GM15510 (cell line): ENCODE results near the gene ALG5.

Experiments used
- POLR2A ChIP-seq: IDR thresholded peaks from 3 replicates; pipeline ENCODE4 v1.6.1; 2011; ENCODE audit warnings: borderline replicate concordance; ENCODE audit not compliant: insufficient read length; ENCODE audit errors: extremely low read depth

ALG5 gene

GRCh38 chr13:36950330-36950729 lies 48.8 kb downstream of the ALG5 start:
- TF ChIP-seq POLR2A, result no peak

- TF ChIP-seq POLR2A, result no peak
These were observed 54.1 kb downstream of the ALG5 start for GRCh38 chr13:36945078-36945477.

DNA sequence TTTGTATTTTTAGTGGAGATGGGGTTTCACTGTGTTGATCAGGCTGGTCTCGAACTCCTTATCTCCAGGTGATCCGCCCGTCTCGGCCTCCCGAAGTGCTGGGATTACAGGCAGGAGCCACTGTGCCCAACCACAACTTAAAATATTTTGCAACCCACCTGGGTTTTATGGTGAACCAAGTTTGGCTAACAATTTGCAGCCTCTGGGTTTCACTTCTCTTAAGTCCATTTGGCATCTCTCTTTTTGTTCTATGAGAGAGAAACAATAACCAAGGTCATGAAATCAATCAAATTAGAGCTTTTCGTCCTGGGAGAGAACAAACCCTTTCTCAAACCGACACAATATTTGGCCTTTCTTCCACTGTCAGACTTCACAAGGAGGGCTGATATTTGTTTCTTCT lies 73.5 kb downstream of the ALG5 start:
- no peak for TF ChIP-seq POLR2A

GRCh38 chr13:36924001-36924400 lies 75.1 kb downstream of the ALG5 start:
- no peak for TF ChIP-seq POLR2A

- no peak for TF ChIP-seq POLR2A
These were observed 77.4 kb downstream of the ALG5 start for GRCh38 chr13:36921631-36922301.

DNA sequence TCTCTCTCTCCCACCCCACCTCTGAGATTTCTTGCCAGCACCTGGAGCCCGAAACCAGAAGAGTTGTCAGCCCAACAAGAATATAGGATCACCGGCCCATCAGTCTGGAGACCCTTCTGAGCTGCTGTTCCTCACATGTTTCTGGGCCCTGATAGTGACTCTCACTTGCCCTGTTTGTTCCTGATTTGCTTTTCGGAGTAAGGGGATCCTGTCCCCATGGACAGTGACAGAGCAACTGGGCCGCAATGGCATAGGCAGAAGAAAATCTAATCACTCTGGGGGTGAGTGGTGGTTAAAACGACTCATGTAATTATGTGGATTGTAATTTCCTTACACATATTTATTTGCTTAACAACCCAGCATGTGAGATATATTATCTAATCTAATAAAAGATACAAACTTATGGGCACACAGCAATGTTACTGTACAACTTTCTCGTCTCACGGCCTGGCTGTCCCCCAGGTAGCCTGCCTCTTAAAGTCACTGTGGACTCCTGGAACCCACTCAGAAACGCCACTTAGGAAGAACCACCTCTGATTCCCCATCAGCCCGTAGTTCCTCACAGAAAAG lies 78.4 kb downstream of the ALG5 start:
- no peak for TF ChIP-seq POLR2A

GRCh38 chr13:36919833-36920615 lies 79.1 kb downstream of the ALG5 start, which contains the start of gene SMAD9:
SMAD9 (minus strand) TSS chr13:36920238; CDS start chr13:36879689, 40,549 bp downstream.
- no peak for TF ChIP-seq POLR2A

DNA sequence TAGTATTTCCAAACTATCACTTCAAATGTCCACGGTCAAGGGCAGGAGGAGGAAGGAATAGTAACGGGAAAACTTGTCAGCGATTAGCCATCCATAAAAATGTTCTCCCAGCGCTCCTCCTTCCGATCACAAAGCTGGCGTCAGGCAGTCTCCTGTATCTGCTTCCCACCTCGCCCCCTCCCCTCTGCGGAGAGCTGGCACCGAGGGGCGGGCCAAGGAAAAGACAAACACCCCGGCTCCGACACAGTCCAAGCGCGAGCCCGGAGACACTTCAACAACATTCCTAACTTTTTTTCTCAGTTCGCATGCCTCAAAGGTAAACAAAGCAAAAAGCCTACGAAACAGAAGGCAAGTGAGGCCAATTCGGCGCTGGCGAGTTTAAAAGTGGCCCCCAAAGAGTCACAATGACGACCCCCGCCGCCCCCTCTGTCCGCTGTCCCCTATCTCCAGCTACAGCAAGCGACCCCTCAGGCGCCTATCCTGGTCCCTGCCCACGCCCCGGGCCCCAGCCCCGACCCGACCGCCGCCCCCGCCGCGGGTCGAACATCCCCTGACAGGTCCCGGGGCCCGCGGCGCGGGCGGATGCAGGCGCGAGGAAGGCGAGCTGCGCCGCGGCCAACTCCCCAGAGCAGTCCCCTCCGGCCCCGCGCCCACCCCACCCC lies 79.8 kb downstream of the ALG5 start:
- no peak for TF ChIP-seq POLR2A

DNA sequence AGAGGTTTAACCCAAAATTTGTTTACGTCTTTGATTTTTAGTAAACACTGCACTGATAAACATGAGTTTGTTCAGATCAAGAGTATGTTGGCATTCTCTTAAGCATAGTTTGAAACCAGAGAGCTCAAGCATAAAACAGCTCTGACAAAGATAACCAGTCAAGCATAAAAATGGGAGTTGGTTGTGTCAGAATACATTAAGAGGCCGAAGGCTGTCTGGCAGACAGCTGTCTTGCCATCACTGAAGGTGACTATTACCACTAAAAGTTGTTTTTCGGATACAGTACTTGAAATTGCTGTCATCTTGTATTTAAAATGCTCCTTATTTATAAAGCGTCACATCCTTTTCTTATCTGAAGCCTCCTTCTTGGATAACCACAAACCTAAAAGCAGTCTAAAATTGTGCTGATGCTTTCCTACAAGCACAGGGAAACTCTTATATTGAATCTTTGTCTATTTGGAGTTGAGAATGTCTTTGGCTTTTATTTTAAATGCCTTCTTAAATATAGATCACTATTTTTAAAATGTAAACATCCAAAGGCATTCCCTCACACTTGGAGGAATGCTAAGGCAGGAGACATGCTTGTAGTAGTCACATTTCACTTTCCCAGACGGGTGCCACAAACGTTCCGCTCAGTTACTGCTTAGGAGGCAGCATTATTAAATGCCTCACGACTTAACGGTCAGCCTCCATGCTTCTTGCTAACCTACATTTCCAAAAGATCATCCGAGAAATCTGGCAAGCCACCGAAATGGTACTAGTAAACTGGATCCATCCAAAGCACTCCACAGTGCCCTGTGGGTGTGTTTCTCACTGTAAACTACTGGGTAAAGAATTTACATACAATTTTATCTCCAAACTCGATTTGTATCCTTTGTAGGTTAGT lies 80.7 kb downstream of the ALG5 start:
- no peak for TF ChIP-seq POLR2A

DNA sequence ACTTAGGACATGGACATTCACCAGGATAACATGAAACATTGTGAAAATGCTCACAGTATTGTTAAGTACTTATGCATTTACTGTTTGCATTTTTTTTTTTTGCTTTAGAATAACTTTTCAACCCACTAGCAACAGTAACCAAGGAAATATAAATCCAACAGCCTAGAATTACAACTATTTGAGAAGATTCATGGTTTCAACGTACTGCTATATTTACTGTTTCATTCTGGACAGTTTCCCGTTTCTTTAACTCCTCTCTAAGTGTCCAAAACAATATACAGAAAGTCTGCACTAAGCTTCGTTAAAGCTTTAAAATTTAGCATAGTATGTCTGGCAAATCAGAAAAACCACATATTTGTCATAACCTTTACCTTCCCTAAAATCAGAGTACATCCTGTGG lies 81.8 kb downstream of the ALG5 start:
- TF ChIP-seq POLR2A, result no peak

- TF ChIP-seq POLR2A, result no peak
These were observed 83.1 kb downstream of the ALG5 start for GRCh38 chr13:36915896-36916640.

DNA sequence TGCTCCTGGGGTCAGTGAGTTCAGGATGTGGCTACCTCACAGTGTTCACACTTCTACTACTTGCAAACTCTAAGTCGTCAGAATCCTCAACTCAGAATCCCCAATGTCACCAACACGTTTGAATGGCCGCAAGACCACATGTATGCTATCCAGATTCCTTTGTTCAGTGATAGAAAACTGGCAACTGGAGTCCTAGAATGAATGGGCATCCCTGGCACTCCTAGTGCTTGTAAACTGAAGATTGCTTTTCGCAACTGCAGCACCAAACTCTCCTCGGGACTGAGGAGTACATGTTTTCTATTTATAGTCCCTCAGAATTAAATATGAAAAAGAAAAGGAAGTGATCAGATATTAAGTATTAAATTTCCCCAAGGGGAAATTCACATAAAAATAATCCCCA lies 84.0 kb downstream of the ALG5 start:
- TF ChIP-seq POLR2A, result no peak

DNA sequence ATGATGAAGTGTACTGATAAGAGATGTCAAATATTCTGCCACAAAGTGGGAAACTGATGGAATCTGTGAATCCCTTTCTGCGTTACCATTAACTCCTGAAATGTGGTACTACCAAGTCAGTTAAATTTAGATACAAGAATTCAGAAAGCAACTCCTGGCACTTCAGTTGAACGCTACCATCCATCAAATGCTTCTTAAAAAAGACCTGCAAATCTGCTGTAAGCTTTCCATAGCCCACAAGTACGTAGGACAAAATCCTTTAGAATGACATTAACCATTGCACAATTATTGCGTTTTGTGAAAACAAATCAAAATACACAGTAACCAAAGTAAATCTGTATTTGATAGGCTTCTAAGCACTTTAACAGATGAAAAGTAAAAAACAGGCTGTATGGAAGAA lies 84.5 kb downstream of the ALG5 start:
- TF ChIP-seq POLR2A, result no peak

DNA sequence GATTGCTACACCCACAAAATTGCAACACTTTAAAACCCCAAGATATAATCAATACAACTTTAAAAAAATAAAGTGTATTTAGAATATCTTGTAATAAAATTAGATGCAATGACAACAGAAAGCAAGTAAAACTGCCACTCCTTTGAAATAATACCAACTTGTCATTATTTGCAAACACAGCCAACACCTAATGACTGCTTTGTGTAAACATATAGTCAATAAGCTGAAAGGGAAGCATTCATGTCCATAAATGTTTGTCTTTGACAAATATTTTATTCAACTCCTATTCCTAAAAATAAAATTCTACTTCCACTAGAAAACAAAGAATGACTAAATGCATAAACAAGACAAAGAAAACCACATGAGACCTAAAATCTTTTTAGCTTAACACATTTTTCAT lies 85.7 kb downstream of the ALG5 start:
- no peak for TF ChIP-seq POLR2A
